PC-9 (cell line): ENCODE data around the gene MPDU1. TPM values are rescaled to one million over a fixed set of nuclear protein-coding genes. Genes with fewer than 3 reads are reported as not detected.

Experiments used
- BruUV-seq: library from RNA; stranded (reverse); fragments of 400-500 nt; replicated peaks from 2 replicates; lab custom pipeline; 2021; lab: Mats Ljungman, UMichigan
- CTCF ChIA-PET: fragments of 300-600 bp; sonication (Branson Sonifier 250); formaldehyde crosslinking; loops from one replicate; lab custom pipeline; 2022; ENCODE audit warnings: antibody characterized with exemption; lab: Charles Lee
- POLR2A ChIA-PET: fragments of 300-600 bp; sonication (Branson Sonifier 250); formaldehyde crosslinking; loops from one replicate; lab custom pipeline; 2022; ENCODE audit warnings: antibody characterized with exemption; ENCODE audit not compliant: unreplicated experiment; lab: Charles Lee
- DNase-seq, 2 experiments: peaks; one replicate each; pipeline versions ENCODE4 v3.0.0 to v3.0.0-alpha.2; 2015 to 2022; ENCODE audit warnings: mixed read lengths in 1 of 2
- H2AFZ ChIP-seq: fragments of 200-600 bp; sonication (generic); 2 replicates; pipeline ENCODE4 v1.8.1; 2017; ENCODE audit warnings: antibody characterized with exemption
- H3F3A ChIP-seq: fragments of 200-600 bp; sonication (generic); 2 replicates; pipeline ENCODE4 v1.8.1; 2017; ENCODE audit warnings: antibody characterized with exemption, mild to moderate bottlenecking, low read depth; ENCODE audit not compliant: insufficient read depth
- H3K27ac ChIP-seq: fragments of 200-600 bp; sonication (generic); 2 replicates; pipeline ENCODE4 v1.6.1; 2016; ENCODE audit warnings: mixed run types
- H3K27me3 ChIP-seq: fragments of 200-600 bp; sonication (generic); 2 replicates; pipeline ENCODE4 v1.6.1; 2016; ENCODE audit warnings: low read depth, mixed run types; ENCODE audit not compliant: insufficient read depth
- H3K36me3 ChIP-seq: fragments of 200-600 bp; sonication (generic); 2 replicates; pipeline ENCODE4 v1.6.1; 2016; ENCODE audit warnings: low read depth, mixed run types
- H3K4me1 ChIP-seq: fragments of 200-600 bp; sonication (generic); replicated peaks from 2 replicates; pipeline ENCODE4 v1.6.1; 2016; ENCODE audit warnings: mixed run types; ENCODE audit not compliant: insufficient read depth
- H3K4me2 ChIP-seq: fragments of 200-600 bp; sonication (generic); 2 replicates; pipeline ENCODE4 v1.6.1; 2017; ENCODE audit warnings: mixed run types
- H3K4me3 ChIP-seq: fragments of 200-600 bp; sonication (generic); 2 replicates; pipeline ENCODE4 v1.6.1; 2016; ENCODE audit warnings: mixed run types
- H3K79me2 ChIP-seq: fragments of 200-600 bp; sonication (generic); 2 replicates; pipeline ENCODE4 v1.6.1; 2017; ENCODE audit warnings: low read depth, mixed run types
- H3K9me2 ChIP-seq: fragments of 200-600 bp; sonication (generic); 2 replicates; pipeline ENCODE4 v1.8.1; 2017; ENCODE audit warnings: mild to moderate bottlenecking; ENCODE audit not compliant: insufficient read depth
- H3K9me3 ChIP-seq: fragments of 200-600 bp; sonication (generic); 2 replicates; pipeline ENCODE4 v1.8.1; 2016; ENCODE audit warnings: low read depth; ENCODE audit not compliant: insufficient read depth
- H4K20me1 ChIP-seq: fragments of 200-600 bp; sonication (generic); 2 replicates; pipeline ENCODE4 v1.8.1; 2017; ENCODE audit not compliant: insufficient read depth
- CTCF ChIP-seq: fragments of 200-600 bp; sonication (generic); conservative IDR thresholded peaks from 2 replicates; pipeline ENCODE4 v1.6.1; 2017; ENCODE audit warnings: mixed run types, antibody characterized with exemption, mild to moderate bottlenecking, moderate library complexity
- EZH2 ChIP-seq: fragments of 200-600 bp; sonication (generic); IDR thresholded peaks from 2 replicates; pipeline ENCODE4 v1.8.0; 2017; ENCODE audit warnings: antibody characterized with exemption, low read depth
- intact Hi-C: fragments of 100-400 bp; cut with micrococcal nuclease; formaldehyde crosslinking; loops from one replicate; pipeline ENCODE4 v1.10.0; 2022; ENCODE audit not compliant: unreplicated experiment
- total RNA-seq: library from RNA; stranded (reverse); gene quantifications from 2 replicates; pipeline ENCODE4 v1.2.3, GENCODE V29; 2021

MPDU1 gene
- total RNA-seq, 1 experiment from 2014 or later = 44.2 TPM

- Histone ChIP-seq H3K36me3 (no peaks in the 10 kb centered on the region), H3K9me3 (no peaks in the 10 kb centered on the region), H3K9me2 (no peaks in the 10 kb centered on the region), H3K4me2 (peak overlapping the region; percentile 71), H3K4me3 (peak overlapping the region; percentile 55), H3K79me2 (peaks cover 40% of the 10 kb centered on the region), H3K27me3 (no peaks in the 10 kb centered on the region), H4K20me1 (no peaks in the 10 kb centered on the region; the same call in 1 of the 2 replicates), H3K4me1 (peaks cover 22% of the 10 kb centered on the region), H3K27ac (peak overlapping the region; percentile 73), H2AFZ (peak overlapping the region; percentile 71; the same call in 1 of the 2 replicates), H3F3A (no peaks in the 10 kb centered on the region)
- ChIA-PET CTCF (interaction anchor here (0.6 to 1.3 kb wide), 9 partner anchors 35 to 705 kb away, joined by 3 to 9 read pairs (median 6); partner anchors contain the start of gene TP53), POLR2A (interaction anchor here (0.5 to 1.4 kb wide), 17 partner anchors 9 to 575 kb away, joined by 3 to 22 read pairs (median 6); partner anchors contain the start of genes ALOX12B, MPDU1, PLSCR3 and SAT2)
- TF ChIP-seq EZH2 = no peak
- TF ChIP-seq CTCF = no peak
- DNase-seq = no peak
- BruUV-seq = TSS peak; percentile 67
- intact Hi-C loops = loop anchor here (1.0 to 2.0 kb wide), 3 partner anchors 25 to 71 kb away; partner anchors contain the start of gene SOX15
Observed at GRCh38 chr17:7615265-7615747, 31.7 kb downstream of the MPDU1 start.

GRCh38 chr17:7618608-7619007 lies 35.0 kb downstream of the MPDU1 start:
- no peak overlapping the region for H3K27ac ChIP-seq
- no peaks in the 10 kb centered on the region for H4K20me1 ChIP-seq
- H3K4me2 ChIP-seq = no peak overlapping the region
- no peak overlapping the region for H2AFZ ChIP-seq
- H3K9me3 ChIP-seq = no peaks in the 10 kb centered on the region
- H3K9me2 ChIP-seq = no peaks in the 10 kb centered on the region
- no peak for DNase-seq
- ChIA-PET POLR2A (no interaction called here), CTCF (no interaction called here)
- no peaks in the 10 kb centered on the region for H3K27me3 ChIP-seq
- intact Hi-C loops = no loop called here
- no peaks in the 10 kb centered on the region for H3K36me3 ChIP-seq
- BruUV-seq = no TSS peak
- H3F3A ChIP-seq = no peaks in the 10 kb centered on the region
- H3K79me2 ChIP-seq = peaks cover 7% of the 10 kb centered on the region
- no peak overlapping the region for H3K4me3 ChIP-seq
- TF ChIP-seq EZH2 (no peak), CTCF (no peak)
- H3K4me1 ChIP-seq = no peaks in the 10 kb centered on the region

- TF ChIP-seq CTCF = no peak
- TF ChIP-seq EZH2 = no peak
- H2AFZ ChIP-seq = no peak overlapping the region
- no peaks in the 10 kb centered on the region for H4K20me1 ChIP-seq
- POLR2A ChIA-PET = interaction anchor here (0.6 kb wide), 1 partner anchor 145 kb away, joined by 11 read pairs; no protein-coding TSS in a partner anchor
- H3K27ac ChIP-seq = no peak overlapping the region
- no peak for DNase-seq
- H3F3A ChIP-seq = no peaks in the 10 kb centered on the region
- no TSS peak for BruUV-seq
- CTCF ChIA-PET = interaction anchor here (0.6 kb wide), 1 partner anchor 39 kb away, joined by 3 read pairs; no protein-coding TSS in a partner anchor
- H3K79me2 ChIP-seq = no peaks in the 10 kb centered on the region
- H3K4me1 ChIP-seq = no peaks in the 10 kb centered on the region
- no peaks in the 10 kb centered on the region for H3K9me3 ChIP-seq
- no peaks in the 10 kb centered on the region for H3K27me3 ChIP-seq
- H3K4me3 ChIP-seq = no peak overlapping the region
- H3K36me3 ChIP-seq = no peaks in the 10 kb centered on the region
- H3K9me2 ChIP-seq = no peaks in the 10 kb centered on the region
- intact Hi-C loops = no loop called here
- H3K4me2 ChIP-seq = no peak overlapping the region
Observed at GRCh38 chr17:7620835-7621234, 37.2 kb downstream of the MPDU1 start.
